ENCODE data around the gene EGFL7.
"Not testable (repeated sequence)": the region's sequence is repeated elsewhere in the genome, so short reads cannot be mapped to it uniquely, and the experiment has no call there.

GRCh38 chr9:136632491-136633106 is 30.1 kb upstream of the EGFL7 start:
- TF ChIP-seq, protein P1, sequence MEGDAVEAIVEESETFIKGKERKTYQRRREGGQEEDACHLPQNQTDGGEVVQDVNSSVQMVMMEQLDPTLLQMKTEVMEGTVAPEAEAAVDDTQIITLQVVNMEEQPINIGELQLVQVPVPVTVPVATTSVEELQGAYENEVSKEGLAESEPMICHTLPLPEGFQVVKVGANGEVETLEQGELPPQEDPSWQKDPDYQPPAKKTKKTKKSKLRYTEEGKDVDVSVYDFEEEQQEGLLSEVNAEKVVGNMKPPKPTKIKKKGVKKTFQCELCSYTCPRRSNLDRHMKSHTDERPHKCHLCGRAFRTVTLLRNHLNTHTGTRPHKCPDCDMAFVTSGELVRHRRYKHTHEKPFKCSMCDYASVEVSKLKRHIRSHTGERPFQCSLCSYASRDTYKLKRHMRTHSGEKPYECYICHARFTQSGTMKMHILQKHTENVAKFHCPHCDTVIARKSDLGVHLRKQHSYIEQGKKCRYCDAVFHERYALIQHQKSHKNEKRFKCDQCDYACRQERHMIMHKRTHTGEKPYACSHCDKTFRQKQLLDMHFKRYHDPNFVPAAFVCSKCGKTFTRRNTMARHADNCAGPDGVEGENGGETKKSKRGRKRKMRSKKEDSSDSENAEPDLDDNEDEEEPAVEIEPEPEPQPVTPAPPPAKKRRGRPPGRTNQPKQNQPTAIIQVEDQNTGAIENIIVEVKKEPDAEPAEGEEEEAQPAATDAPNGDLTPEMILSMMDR (IDR thresholded peaks at IDR 0.05): not testable (repeated sequence)
- TF ChIP-seq POLR2A (IDR thresholded peaks at IDR 0.05): not testable (repeated sequence)

Measured in uterus (tissue), 2 donors.